HG02759 (cell line): Measurements from ENCODE around the gene ZNF366.

Source experiments
- ATAC-seq: cut with Tn5 transposase; IDR thresholded peaks from one replicate; pipeline ENCODE4 v1.9.1; 2021; ENCODE audit warnings: mild to moderate bottlenecking, moderate library complexity; ENCODE audit not compliant: unreplicated experiment

ZNF366 gene

GRCh38 chr5:72507231-72507906 lies at the start of gene ZNF366:
TSS of gene ZNF366 (minus strand) at chr5:72507410. CDS start at chr5:72461496, 45,914 bp downstream.
- ATAC-seq = no peak

GRCh38 chr5:72556351-72557166 lies 49.3 kb upstream of the ZNF366 start:
- ATAC-seq = peak; percentile 81

- no peak for ATAC-seq
Measured at GRCh38 chr5:72555871-72556270, 48.7 kb upstream of the ZNF366 start.

- ATAC-seq = no peak
Measured at GRCh38 chr5:72554897-72555296, 47.7 kb upstream of the ZNF366 start.

GRCh38 chr5:72552041-72552557 lies 44.9 kb upstream of the ZNF366 start:
- ATAC-seq = no peak

GRCh38 chr5:72550595-72550994 lies 43.4 kb upstream of the ZNF366 start:
- no peak for ATAC-seq

GRCh38 chr5:72543811-72544210 lies 36.6 kb upstream of the ZNF366 start:
- ATAC-seq = no peak

GRCh38 chr5:72543365-72543764 lies 36.2 kb upstream of the ZNF366 start:
- ATAC-seq = no peak

GRCh38 chr5:72542695-72543094 lies 35.5 kb upstream of the ZNF366 start:
- ATAC-seq = no peak

GRCh38 chr5:72541501-72542225 lies 34.5 kb upstream of the ZNF366 start:
- no peak for ATAC-seq

GRCh38 chr5:72540759-72541438 lies 33.7 kb upstream of the ZNF366 start:
- no peak for ATAC-seq

- no peak for ATAC-seq
Measured at GRCh38 chr5:72539726-72540125, 32.5 kb upstream of the ZNF366 start.

- ATAC-seq = no peak
Measured at GRCh38 chr5:72539038-72539437, 31.8 kb upstream of the ZNF366 start.

GRCh38 chr5:72537166-72537565 lies 30.0 kb upstream of the ZNF366 start:
- no peak for ATAC-seq

GRCh38 chr5:72531496-72532190 lies 24.4 kb upstream of the ZNF366 start:
- no peak for ATAC-seq

- no peak for ATAC-seq
Measured at GRCh38 chr5:72530196-72530595, 23.0 kb upstream of the ZNF366 start.

- ATAC-seq = no peak
Measured at GRCh38 chr5:72529383-72529782, 22.2 kb upstream of the ZNF366 start.

GRCh38 chr5:72525816-72526215 lies 18.6 kb upstream of the ZNF366 start:
- ATAC-seq = no peak

- ATAC-seq = no peak
Measured at GRCh38 chr5:72523960-72524582, 16.9 kb upstream of the ZNF366 start.

- ATAC-seq = no peak
Measured at GRCh38 chr5:72522607-72523006, 15.4 kb upstream of the ZNF366 start.
